H1 (cell line): ENCODE data around the gene FYTTD1. TPM values are rescaled to one million over a fixed set of nuclear protein-coding genes. Genes with fewer than 3 reads are reported as not detected.

Experiments used
- CTCF ChIA-PET: fragments of 300-600 bp; sonication (Branson Sonifier 250); formaldehyde crosslinking; loops from one replicate; lab custom pipeline; 2021; ENCODE audit not compliant: partially characterized antibody; lab: Charles Lee
- POLR2A ChIA-PET: fragments of 300-600 bp; sonication (Branson Sonifier 250); formaldehyde crosslinking; loops from one replicate; lab custom pipeline; 2021; ENCODE audit warnings: inconsistent platforms; ENCODE audit not compliant: partially characterized antibody; lab: Charles Lee
- DNase-seq, 2 experiments: peaks; one replicate each; pipeline versions ENCODE4 v3.0.0 to v3.0.0-alpha.2; 2010 to 2022; ENCODE audit warnings: low spot score in 2 of 2, low read depth in 1 of 2, mixed read lengths in 1 of 2
- FAIRE-seq: peaks from 2 replicates; lab custom pipeline; 2011; peaks lifted over from hg19 to GRCh38; lab: Jason Lieb, UNC
- H2AFZ ChIP-seq: 2 replicates; pipeline ENCODE4 v1.8.1; 2012; ENCODE audit warnings: low read length, inconsistent platforms
- H2AK5ac ChIP-seq: 2 replicates; pipeline ENCODE4 v1.6.1; 2013; ENCODE audit warnings: low read depth, low read length
- H2BK120ac ChIP-seq: replicated peaks from 2 replicates; pipeline ENCODE3; 2013; ENCODE audit warnings: low read depth, low read length, inconsistent platforms
- H2BK12ac ChIP-seq: 2 replicates; pipeline ENCODE4 v1.6.1; 2013; ENCODE audit warnings: low read depth, low read length
- H2BK15ac ChIP-seq: 2 replicates; pipeline ENCODE4 v1.6.1; 2013; ENCODE audit warnings: low read length
- H2BK20ac ChIP-seq: 2 replicates; pipeline ENCODE4 v1.6.1; 2013; ENCODE audit warnings: low read length
- H2BK5ac ChIP-seq: 2 replicates; pipeline ENCODE4 v1.6.1; 2013; ENCODE audit warnings: low read depth, low read length
- H3K14ac ChIP-seq: 2 replicates; pipeline ENCODE4 v1.6.1; 2013; ENCODE audit warnings: inconsistent platforms; ENCODE audit not compliant: insufficient read length
- H3K18ac ChIP-seq: 2 replicates; pipeline ENCODE4 v1.6.1; 2013; ENCODE audit warnings: low read length; ENCODE audit errors: extremely low read depth
- H3K23ac ChIP-seq: 2 replicates; pipeline ENCODE4 v1.6.1; 2013; ENCODE audit warnings: inconsistent platforms; ENCODE audit not compliant: insufficient read length
- H3K23me2 ChIP-seq: 2 replicates; pipeline ENCODE4 v1.6.1; 2013; ENCODE audit warnings: low read depth, low read length
- H3K27ac ChIP-seq: 2 replicates; pipeline ENCODE4 v1.6.1; 2011; ENCODE audit warnings: low read depth, low read length, inconsistent platforms
- H3K27me3 ChIP-seq, 4 experiments: replicated peaks in 1 of 4; 1 replicate in 1 of 4; 2 replicates in 3 of 4; pipeline versions ENCODE4 v1.6.1 to v1.8.1; 2011 to 2013; ENCODE audit warnings: low read length in 3 of 4, mild to moderate bottlenecking in 3 of 4, inconsistent platforms in 2 of 4, mixed read lengths in 2 of 4, moderate library complexity in 1 of 4; ENCODE audit not compliant: control insufficient read depth in 3 of 4, insufficient read depth in 3 of 4; ENCODE audit errors: extremely low read depth in 1 of 4
- H3K36me3 ChIP-seq, 4 experiments: 2 replicates each; pipeline versions ENCODE4 v1.6.1 to v1.8.1; 2011 to 2013; ENCODE audit warnings: mild to moderate bottlenecking in 4 of 4, low read length in 3 of 4, moderate library complexity in 2 of 4, control low read depth in 1 of 4, inconsistent platforms in 1 of 4; ENCODE audit not compliant: insufficient read depth in 4 of 4, control insufficient read depth in 2 of 4
- H3K4ac ChIP-seq: replicated peaks from 2 replicates; pipeline ENCODE3; 2013; ENCODE audit warnings: low read length, low read depth, mixed read lengths, inconsistent platforms; ENCODE audit not compliant: insufficient read length
- H3K4me1 ChIP-seq, 4 experiments: replicated peaks in 1 of 4; 1 replicate in 1 of 4; 2 replicates in 3 of 4; pipeline versions ENCODE4 v1.6.1 to v1.8.1; 2011 to 2013; ENCODE audit warnings: low read length in 3 of 4, inconsistent platforms in 2 of 4, mixed read lengths in 1 of 4; ENCODE audit not compliant: insufficient read depth in 4 of 4, control insufficient read depth in 3 of 4
- H3K4me2 ChIP-seq, 2 experiments: 2 replicates each; pipeline versions ENCODE4 v1.6.1 to v1.8.1; 2011 to 2013; ENCODE audit warnings: low read depth in 2 of 2, low read length in 2 of 2, control low read depth in 1 of 2, inconsistent platforms in 1 of 2, mild to moderate bottlenecking in 1 of 2; ENCODE audit not compliant: insufficient read depth in 1 of 2
- H3K4me3 ChIP-seq, 4 experiments: fragments of 200-600, 300-600 bp in 1 of 4; sonication (generic), shearing (Covaris generic), sonication (Bioruptor Twin) in 1 of 4; 2 replicates each; pipeline versions ENCODE4 v1.5.1 to v1.8.1; 2011 to 2016; ENCODE audit warnings: low read length in 4 of 4, low read depth in 3 of 4, control low read depth in 2 of 4, inconsistent platforms in 2 of 4, mild to moderate bottlenecking in 2 of 4, mixed read lengths in 1 of 4, moderate library complexity in 1 of 4; ENCODE audit not compliant: insufficient read depth in 2 of 4; ENCODE audit errors: extremely low read depth in 1 of 4
- H3K56ac ChIP-seq: replicated peaks from 2 replicates; pipeline ENCODE3; 2013; ENCODE audit warnings: low read depth, mild to moderate bottlenecking, mixed read lengths, low read length, inconsistent platforms; ENCODE audit not compliant: insufficient read length
- H3K79me1 ChIP-seq: 2 replicates; pipeline ENCODE4 v1.6.1; 2013; ENCODE audit warnings: low read depth, low read length, control low read depth
- H3K79me2 ChIP-seq, 2 experiments: 2 replicates each; pipeline versions ENCODE4 v1.6.1 to v1.8.1; 2012 to 2013; ENCODE audit warnings: low read length in 2 of 2, mild to moderate bottlenecking in 2 of 2, inconsistent platforms in 1 of 2; ENCODE audit not compliant: insufficient read depth in 2 of 2, control insufficient read depth in 1 of 2
- H3K9ac ChIP-seq, 4 experiments: replicated peaks in 1 of 4; 1 replicate in 1 of 4; 2 replicates in 3 of 4; pipeline versions ENCODE4 v1.6.1 to v1.8.1; 2011 to 2013; ENCODE audit warnings: low read depth in 3 of 4, low read length in 3 of 4, control low read depth in 2 of 4, mild to moderate bottlenecking in 2 of 4, moderate library complexity in 2 of 4, inconsistent platforms in 1 of 4; ENCODE audit errors: extremely low read depth in 1 of 4
- H3K9me3 ChIP-seq, 2 experiments: 2 replicates each; pipeline versions ENCODE4 v1.6.1 to v1.8.1; 2012 to 2013; ENCODE audit warnings: mild to moderate bottlenecking in 2 of 2, moderate library complexity in 2 of 2, control low read depth in 1 of 2, inconsistent platforms in 1 of 2, low read depth in 1 of 2, low read length in 1 of 2, mixed read lengths in 1 of 2; ENCODE audit not compliant: insufficient read depth in 2 of 2
- H4K20me1 ChIP-seq, 2 experiments: replicated peaks in 1 of 2; 2 replicates each; pipeline versions ENCODE3 to v1.8.1; 2011 to 2013; ENCODE audit warnings: inconsistent platforms in 2 of 2, low read length in 2 of 2, mild to moderate bottlenecking in 1 of 2; ENCODE audit not compliant: insufficient read depth in 2 of 2, control insufficient read depth in 1 of 2
- H4K5ac ChIP-seq: 2 replicates; pipeline ENCODE4 v1.6.1; 2013; ENCODE audit warnings: low read length, low read depth, mixed read lengths, inconsistent platforms; ENCODE audit not compliant: insufficient read length
- H4K8ac ChIP-seq: 2 replicates; pipeline ENCODE4 v1.8.0; 2013; ENCODE audit warnings: mild to moderate bottlenecking, moderate library complexity, low read length, inconsistent platforms; ENCODE audit not compliant: insufficient read depth; ENCODE audit errors: extremely low read depth
- H4K91ac ChIP-seq: replicated peaks from 2 replicates; pipeline ENCODE3; 2013; ENCODE audit warnings: low read length, mixed read lengths, inconsistent platforms; ENCODE audit not compliant: insufficient read length
- ATF2 ChIP-seq: IDR thresholded peaks from 2 replicates; pipeline ENCODE4 v1.6.1; 2012; ENCODE audit warnings: low read length, inconsistent platforms
- POU5F1 ChIP-seq: IDR thresholded peaks from 2 replicates; pipeline ENCODE4 v1.6.1; 2011; ENCODE audit warnings: low read depth, mild to moderate bottlenecking, low read length, moderate library complexity
- WGBS, 2 experiments: shearing (Covaris generic) in 1 of 2; methylation state at CpG; one replicate each; pipeline versions ENCODE4 v1.1.6 to v1.1.7; 2013 to 2015; ENCODE audit warnings: low lambda C conversion rate in 2 of 2, mixed read lengths in 2 of 2, inconsistent platforms in 1 of 2, low coverage in 1 of 2, missing lambda C conversion rate in 1 of 2; ENCODE audit not compliant: insufficient replicate concordance in 2 of 2, insufficient coverage in 1 of 2, insufficient read length in 1 of 2; ENCODE audit errors: extremely low coverage in 1 of 2, missing lambda C conversion rate in 1 of 2; 5-methylcytosine and 5-hydroxymethylcytosine counted together
- polyA plus RNA-seq, 7 experiments: library from polyadenylated mRNA; depleted of rRNA in 3 of 7; stranded (reverse) in 5 of 7; unstranded in 2 of 7; fragments of >200 nt in 5 of 7; fragments of 200-250 nt in 2 of 7; gene quantifications; 1 replicate in 5 of 7; 2 replicates in 1 of 7; 4 replicates in 1 of 7; pipeline versions ENCODE4 v1.2.1 to v1.2.3, GENCODE V29; 2011 to 2013; ENCODE audit warnings: missing spikeins in 2 of 7, mixed read lengths in 2 of 7
- total RNA-seq: library from RNA; stranded (reverse); fragmentation: NEBNext Ultra II Directional; extraction: Animal tissue kit (Norgen Biotek cat#: 25700); gene quantifications from 2 replicates; pipeline ENCODE4 v1.2.1, GENCODE V29; 2021

FYTTD1 gene
- total and polyA plus RNA-seq, 2 of the 8 experiments (the other 6 are each of a cell fraction or from before 2014, with no cell fraction given), result 3.1 to 24.4 TPM

DNA sequence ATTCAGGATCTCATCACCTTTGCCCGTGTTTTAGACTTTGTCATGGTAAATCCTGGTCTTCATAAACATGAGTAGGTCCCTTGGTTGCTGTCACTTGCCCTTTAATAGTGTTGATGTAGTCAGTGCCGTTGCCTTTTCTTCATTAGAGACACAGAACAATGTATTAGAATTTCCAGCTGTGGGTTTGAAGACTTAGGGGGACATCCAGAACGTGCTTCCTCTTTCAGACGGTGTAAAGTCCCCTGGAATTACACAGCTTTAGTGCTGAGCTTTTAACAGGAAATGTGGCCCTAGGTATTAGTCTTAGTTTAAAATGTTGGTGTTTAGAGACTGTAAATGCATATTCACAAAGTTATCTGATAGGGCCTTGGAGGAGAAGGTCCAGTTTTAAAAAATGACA, 32.5 kb downstream of the FYTTD1 start:
- H4K8ac ChIP-seq, result no peak overlapping the region
- no peak for FAIRE-seq
- no peak overlapping the region for H3K4me2 ChIP-seq
- CTCF ChIA-PET, result interaction anchor here (0.7 kb wide), 1 partner anchor 20 kb away, joined by 3 read pairs; no protein-coding TSS in a partner anchor
- no peak overlapping the region for H3K9ac ChIP-seq
- H3K79me1 ChIP-seq, result no peaks in the 10 kb centered on the region
- no peak overlapping the region for H4K91ac ChIP-seq
- H3K9me3 ChIP-seq, result no peaks in the 10 kb centered on the region
- H2AK5ac ChIP-seq, result no peak overlapping the region
- no peak overlapping the region for H2BK12ac ChIP-seq
- H2BK20ac ChIP-seq, result no peak overlapping the region
- no peak overlapping the region for H2BK5ac ChIP-seq
- no peak overlapping the region for H3K4ac ChIP-seq
- no peaks in the 10 kb centered on the region for H4K20me1 ChIP-seq
- TF ChIP-seq POU5F1, result no peak
- TF ChIP-seq ATF2, result no peak
- no peak overlapping the region for H3K23ac ChIP-seq
- no peak overlapping the region for H3K56ac ChIP-seq
- H3K36me3 ChIP-seq, result peaks cover 0 to 7% (median 2%) of the 10 kb centered on the region in 4 experiments; a peak in 3 of 8 replicates
- no peaks in the 10 kb centered on the region for H3K79me2 ChIP-seq
- H3K14ac ChIP-seq, result no peak overlapping the region
- no peak overlapping the region for H2BK120ac ChIP-seq
- no peaks in the 10 kb centered on the region for H3K23me2 ChIP-seq
- POLR2A ChIA-PET, result no interaction called here
- H3K4me1 ChIP-seq, result no peaks in the 10 kb centered on the region
- H3K27ac ChIP-seq, result no peak overlapping the region
- H3K27me3 ChIP-seq, result no peaks in the 10 kb centered on the region
- no peak for DNase-seq
- no peak overlapping the region for H3K18ac ChIP-seq
- WGBS, 2 experiments, result 91% methylated on average over 4 of the region's 4 CpGs; no CpG with 5 or more reads in 1 of the 2 experiments
- H2BK15ac ChIP-seq, result no peak overlapping the region
- no peak overlapping the region for H3K4me3 ChIP-seq
- no peak overlapping the region for H2AFZ ChIP-seq
- no peak overlapping the region for H4K5ac ChIP-seq
